WTC11 (cell line): ENCODE measurements around the gene GLOD4.

Experiments used
- JUN ChIP-seq: sonication (generic); formaldehyde crosslinking; IDR thresholded peaks from 2 replicates; pipeline ENCODE4 v1.8.0; 2023; ENCODE audit warnings: mild to moderate bottlenecking, missing genetic modification reagents
- NFYB ChIP-seq: sonication (generic); formaldehyde crosslinking; conservative IDR thresholded peaks from 2 replicates; pipeline ENCODE4 v1.8.0; 2022; ENCODE audit warnings: low read depth, missing genetic modification reagents
- TEAD4 ChIP-seq: sonication (generic); formaldehyde crosslinking; IDR thresholded peaks from 2 replicates; pipeline ENCODE4 v1.8.0; 2022; ENCODE audit warnings: mild to moderate bottlenecking, missing genetic modification reagents
- TP53 ChIP-seq: sonication (generic); formaldehyde crosslinking; IDR thresholded peaks from 2 replicates; pipeline ENCODE4 v1.8.1; 2023; ENCODE audit warnings: mild to moderate bottlenecking, missing genetic modification reagents
- ZNF232 ChIP-seq: sonication (generic); formaldehyde crosslinking; IDR thresholded peaks from 2 replicates; pipeline ENCODE4 v1.8.0; 2022; ENCODE audit warnings: mild to moderate bottlenecking, missing genetic modification reagents
- TF ChIP-seq, protein P1 (sequence below): fragments of 200-600 bp; IDR thresholded peaks from 2 replicates; pipeline ENCODE4 v1.8.0; 2022; ENCODE audit warnings: antibody characterized with exemption
- TF ChIP-seq, protein P2 (sequence below): sonication (generic); formaldehyde crosslinking; IDR thresholded peaks from 2 replicates; pipeline ENCODE4 v1.8.1; 2022; ENCODE audit warnings: missing genetic modification reagents, borderline replicate concordance
- TF ChIP-seq, protein P3 (sequence below): sonication (generic); formaldehyde crosslinking; IDR thresholded peaks from 2 replicates; pipeline ENCODE4 v1.8.0; 2022; ENCODE audit warnings: mild to moderate bottlenecking, missing genetic modification reagents
- TF ChIP-seq, protein P4 (sequence below): sonication (generic); formaldehyde crosslinking; IDR thresholded peaks from 2 replicates; pipeline ENCODE4 v1.8.0; 2022; ENCODE audit warnings: missing genetic modification reagents

DNA sequence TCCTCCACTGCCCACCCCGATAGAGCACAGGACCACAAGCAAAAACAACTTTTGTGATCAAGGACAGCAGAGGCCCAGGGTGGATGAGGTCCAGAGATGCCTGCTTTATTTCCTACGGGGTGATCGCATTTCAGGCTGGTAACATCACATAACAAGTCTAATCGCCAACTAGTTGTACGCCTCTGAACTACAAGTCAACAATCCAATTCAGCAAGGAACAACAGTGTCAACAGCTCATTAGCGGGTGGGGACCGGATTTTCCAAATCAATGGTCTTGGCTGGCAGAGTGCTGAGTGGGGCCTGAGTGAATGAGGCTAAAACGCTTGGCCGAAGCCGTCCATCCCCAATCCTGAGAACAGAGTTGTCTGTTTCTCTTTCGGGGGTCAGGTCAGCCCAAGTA, 17.2 kb upstream of the GLOD4 start:
- TF ChIP-seq, protein P1, sequence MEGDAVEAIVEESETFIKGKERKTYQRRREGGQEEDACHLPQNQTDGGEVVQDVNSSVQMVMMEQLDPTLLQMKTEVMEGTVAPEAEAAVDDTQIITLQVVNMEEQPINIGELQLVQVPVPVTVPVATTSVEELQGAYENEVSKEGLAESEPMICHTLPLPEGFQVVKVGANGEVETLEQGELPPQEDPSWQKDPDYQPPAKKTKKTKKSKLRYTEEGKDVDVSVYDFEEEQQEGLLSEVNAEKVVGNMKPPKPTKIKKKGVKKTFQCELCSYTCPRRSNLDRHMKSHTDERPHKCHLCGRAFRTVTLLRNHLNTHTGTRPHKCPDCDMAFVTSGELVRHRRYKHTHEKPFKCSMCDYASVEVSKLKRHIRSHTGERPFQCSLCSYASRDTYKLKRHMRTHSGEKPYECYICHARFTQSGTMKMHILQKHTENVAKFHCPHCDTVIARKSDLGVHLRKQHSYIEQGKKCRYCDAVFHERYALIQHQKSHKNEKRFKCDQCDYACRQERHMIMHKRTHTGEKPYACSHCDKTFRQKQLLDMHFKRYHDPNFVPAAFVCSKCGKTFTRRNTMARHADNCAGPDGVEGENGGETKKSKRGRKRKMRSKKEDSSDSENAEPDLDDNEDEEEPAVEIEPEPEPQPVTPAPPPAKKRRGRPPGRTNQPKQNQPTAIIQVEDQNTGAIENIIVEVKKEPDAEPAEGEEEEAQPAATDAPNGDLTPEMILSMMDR = no peak
- TF ChIP-seq, protein P2, sequence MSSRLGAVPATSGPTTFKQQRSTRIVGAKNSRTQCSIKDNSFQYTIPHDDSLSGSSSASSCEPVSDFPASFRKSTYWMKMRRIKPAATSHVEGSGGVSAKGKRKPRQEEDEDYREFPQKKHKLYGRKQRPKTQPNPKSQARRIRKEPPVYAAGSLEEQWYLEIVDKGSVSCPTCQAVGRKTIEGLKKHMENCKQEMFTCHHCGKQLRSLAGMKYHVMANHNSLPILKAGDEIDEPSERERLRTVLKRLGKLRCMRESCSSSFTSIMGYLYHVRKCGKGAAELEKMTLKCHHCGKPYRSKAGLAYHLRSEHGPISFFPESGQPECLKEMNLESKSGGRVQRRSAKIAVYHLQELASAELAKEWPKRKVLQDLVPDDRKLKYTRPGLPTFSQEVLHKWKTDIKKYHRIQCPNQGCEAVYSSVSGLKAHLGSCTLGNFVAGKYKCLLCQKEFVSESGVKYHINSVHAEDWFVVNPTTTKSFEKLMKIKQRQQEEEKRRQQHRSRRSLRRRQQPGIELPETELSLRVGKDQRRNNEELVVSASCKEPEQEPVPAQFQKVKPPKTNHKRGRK (CRISPR knock-in tag) = no peak
- TF ChIP-seq, protein P3, sequence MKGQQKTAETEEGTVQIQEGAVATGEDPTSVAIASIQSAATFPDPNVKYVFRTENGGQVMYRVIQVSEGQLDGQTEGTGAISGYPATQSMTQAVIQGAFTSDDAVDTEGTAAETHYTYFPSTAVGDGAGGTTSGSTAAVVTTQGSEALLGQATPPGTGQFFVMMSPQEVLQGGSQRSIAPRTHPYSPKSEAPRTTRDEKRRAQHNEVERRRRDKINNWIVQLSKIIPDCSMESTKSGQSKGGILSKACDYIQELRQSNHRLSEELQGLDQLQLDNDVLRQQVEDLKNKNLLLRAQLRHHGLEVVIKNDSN (CRISPR knock-in tag) = no peak
- TF ChIP-seq, protein P4, sequence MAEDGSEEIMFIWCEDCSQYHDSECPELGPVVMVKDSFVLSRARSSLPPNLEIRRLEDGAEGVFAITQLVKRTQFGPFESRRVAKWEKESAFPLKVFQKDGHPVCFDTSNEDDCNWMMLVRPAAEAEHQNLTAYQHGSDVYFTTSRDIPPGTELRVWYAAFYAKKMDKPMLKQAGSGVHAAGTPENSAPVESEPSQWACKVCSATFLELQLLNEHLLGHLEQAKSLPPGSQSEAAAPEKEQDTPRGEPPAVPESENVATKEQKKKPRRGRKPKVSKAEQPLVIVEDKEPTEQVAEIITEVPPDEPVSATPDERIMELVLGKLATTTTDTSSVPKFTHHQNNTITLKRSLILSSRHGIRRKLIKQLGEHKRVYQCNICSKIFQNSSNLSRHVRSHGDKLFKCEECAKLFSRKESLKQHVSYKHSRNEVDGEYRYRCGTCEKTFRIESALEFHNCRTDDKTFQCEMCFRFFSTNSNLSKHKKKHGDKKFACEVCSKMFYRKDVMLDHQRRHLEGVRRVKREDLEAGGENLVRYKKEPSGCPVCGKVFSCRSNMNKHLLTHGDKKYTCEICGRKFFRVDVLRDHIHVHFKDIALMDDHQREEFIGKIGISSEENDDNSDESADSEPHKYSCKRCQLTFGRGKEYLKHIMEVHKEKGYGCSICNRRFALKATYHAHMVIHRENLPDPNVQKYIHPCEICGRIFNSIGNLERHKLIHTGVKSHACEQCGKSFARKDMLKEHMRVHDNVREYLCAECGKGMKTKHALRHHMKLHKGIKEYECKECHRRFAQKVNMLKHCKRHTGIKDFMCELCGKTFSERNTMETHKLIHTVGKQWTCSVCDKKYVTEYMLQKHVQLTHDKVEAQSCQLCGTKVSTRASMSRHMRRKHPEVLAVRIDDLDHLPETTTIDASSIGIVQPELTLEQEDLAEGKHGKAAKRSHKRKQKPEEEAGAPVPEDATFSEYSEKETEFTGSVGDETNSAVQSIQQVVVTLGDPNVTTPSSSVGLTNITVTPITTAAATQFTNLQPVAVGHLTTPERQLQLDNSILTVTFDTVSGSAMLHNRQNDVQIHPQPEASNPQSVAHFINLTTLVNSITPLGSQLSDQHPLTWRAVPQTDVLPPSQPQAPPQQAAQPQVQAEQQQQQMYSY = no peak
- TF ChIP-seq NFYB (CRISPR knock-in tag) (no peak), JUN (no peak), TP53 (CRISPR knock-in tag) (no peak), TEAD4 (CRISPR knock-in tag) (no peak), ZNF232 (CRISPR knock-in tag) (no peak)
